Ramos (cell line): ENCODE data around the gene KLF8.
"Not testable (repeated sequence)": the region's sequence is repeated elsewhere in the genome, so short reads cannot be mapped to it uniquely, and the experiment has no call there.

ENCODE experiments used
- in situ Hi-C: fragments of 300-500 bp; cut with MboI; formaldehyde crosslinking; loops from one replicate; pipeline ENCODE4 v1.14.3; 2022; ENCODE audit warnings: low sequenced_read_pairs; ENCODE audit not compliant: unreplicated experiment

KLF8 gene

DNA sequence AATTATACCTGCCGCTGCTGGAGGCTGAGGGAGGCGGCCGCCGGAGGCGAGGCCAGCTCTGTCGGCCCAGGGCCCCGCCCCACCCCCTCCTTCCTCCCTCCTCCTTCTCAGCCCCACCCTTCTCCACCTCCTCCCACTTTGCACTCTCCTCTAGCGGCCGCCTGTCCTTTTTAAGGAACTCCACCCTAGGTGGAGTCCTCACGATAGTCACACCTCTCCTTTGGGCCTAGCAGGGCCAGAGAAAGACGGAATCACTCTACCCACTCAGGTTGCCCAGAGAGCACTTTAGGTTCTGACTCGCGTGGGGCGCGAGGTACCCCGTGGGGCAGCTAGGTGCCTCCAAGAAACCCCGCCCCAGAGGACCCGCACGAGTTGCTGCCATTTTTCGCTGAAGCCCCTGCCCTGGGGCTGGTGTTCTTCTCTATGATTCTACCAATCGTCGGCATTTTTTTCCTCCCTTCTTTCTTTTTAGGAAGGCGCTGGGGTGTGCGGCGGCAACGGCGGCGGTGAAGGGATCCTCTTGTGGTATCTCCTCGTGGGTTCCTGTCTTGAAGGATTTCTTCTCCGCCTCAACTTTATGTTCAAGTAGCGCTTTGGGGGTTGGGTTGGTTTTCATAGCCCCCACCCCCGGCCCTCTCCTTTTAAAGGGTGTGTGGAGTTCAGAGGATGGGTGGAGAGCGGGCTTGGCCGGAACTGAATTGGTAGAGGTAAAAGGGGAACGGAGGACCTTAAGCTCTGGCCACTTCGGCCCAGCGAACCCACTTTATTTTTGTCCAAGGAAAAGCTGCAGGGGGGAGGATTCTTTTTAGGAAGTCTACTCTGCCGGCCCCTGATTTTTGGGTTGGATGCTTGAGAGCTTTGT lies at the start of gene KLF8:
Gene KLF8, plus strand, starts transcription at position 136 of the 862 bp plus-strand sequence. CDS start 979 bp downstream, outside the sequence.
- in situ Hi-C loops, result no loop called here

DNA sequence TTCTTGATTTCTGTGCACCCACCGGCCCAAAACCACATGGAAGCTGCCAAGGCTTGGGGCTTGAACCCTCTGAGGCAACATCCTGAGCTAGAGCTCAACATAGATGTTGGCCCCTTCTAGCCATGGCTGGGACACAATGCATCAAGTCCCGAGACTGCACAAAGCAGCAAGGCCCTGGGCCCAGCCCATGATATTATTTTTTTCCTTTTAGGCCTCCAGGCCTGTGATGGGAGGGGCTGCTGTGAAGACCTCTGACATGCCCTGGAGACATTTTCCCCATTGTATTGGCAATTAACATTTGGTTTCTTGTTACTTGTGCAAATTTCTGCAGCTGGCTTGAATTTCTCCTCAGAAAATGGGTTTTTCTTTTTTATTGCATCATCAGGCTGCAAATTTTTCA lies 25.2 kb upstream of the KLF8 start:
- in situ Hi-C loops, result not testable (repeated sequence)

DNA sequence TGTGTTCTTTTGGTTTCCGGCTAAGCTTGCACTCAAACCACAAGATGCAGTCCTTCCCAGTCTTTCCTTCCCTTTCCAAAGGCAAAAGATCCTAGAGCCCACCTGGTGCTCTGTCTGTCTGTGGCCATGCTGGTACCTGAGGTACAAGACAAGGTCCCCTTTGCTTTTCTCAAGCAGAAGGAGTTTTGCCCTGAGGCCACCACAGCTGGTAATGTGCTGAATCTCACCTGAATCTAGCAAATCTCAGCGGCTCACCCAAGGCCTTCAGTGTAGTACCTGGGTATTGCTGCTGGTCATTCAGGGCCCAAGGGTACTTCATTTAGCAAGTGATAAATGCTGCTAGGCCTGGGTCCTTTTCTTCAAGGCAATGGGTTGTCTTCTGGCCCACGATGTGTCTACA lies 20.5 kb upstream of the KLF8 start:
- in situ Hi-C loops, result no loop called here

DNA sequence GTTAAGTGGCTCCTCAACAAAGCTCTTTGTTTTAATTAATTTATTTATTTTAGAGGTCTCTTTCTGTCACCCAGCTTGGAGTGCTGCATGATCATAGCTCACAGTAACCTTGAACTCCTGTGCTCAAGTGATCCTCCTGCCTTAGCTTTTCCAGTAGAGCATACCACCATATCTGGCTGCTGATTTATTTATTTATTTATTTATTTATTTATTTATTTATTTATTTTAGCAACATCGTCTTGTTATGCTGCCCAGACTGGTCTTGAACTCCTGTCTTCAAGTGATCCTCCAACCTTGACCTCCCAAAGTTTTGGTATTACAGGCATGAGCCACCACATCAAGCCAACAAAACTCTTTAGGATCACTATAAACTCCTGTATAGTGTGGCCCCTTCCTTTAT lies 15.8 kb upstream of the KLF8 start:
- in situ Hi-C loops, result no loop called here

DNA sequence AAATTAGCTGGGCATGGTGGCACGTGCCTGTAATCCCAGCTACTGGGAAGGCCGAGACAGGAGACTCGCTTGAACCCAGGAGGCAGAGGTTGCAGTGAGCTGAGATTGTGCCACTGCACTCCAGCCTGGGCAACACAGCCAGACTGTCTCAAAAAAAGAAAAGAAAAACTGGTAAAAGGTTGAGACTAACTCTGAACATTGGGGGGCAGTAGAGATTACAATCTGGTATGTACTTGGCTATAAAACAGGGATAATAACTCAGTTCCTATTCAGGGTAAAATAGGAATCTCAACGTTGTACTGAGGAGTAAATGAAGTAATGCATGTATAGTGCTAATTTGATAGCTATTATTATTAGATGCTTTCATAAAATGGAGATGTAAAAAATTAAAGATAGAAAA lies 12.5 kb upstream of the KLF8 start:
- in situ Hi-C loops, result no loop called here

DNA sequence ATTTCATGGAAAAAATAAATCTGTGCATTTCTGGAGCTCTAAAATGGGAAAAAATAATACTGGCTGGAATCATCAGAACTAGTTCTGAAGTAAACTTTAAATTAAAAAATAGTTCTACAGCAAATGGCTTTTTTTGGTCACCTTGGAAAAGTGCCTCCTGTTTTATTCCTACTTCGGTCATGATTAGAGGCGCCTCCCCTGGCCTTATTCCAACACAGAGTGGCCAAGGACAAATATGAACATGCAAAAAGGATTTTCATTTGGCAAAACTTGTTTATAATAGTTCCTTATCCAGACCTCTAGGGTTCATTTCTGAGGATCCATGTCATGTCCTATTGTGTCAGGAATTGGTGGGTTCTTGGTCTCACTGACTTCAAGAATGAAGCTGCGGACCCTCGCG lies 11.1 kb upstream of the KLF8 start:
- in situ Hi-C loops, result no loop called here

DNA sequence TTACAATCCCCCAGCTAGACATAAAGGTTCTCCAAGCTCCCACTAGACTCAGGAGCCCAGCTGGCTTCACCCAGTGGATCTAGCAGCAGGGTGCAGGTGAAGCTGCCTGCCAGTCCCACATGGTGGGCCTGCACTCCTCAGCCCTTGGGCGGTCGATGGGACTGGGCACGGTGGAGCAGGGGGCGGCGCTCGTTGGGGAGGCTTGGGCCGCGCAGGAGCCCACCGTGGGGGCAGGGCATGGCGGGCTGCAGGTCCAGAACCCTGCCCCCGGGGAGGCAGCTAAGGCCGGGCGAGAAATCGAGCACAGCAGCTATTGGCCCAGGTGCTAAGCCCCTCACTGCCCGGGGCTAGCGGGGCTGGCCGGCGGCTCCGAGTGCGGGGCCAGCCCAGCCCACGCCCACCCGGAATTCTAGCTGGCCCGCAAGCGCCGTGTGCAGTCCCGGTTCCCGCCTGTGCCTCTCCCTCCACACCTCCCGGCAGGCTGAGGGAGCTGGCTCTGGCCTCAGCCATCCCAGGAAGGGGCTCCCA lies 9.6 kb upstream of the KLF8 start:
- in situ Hi-C loops, result no loop called here

DNA sequence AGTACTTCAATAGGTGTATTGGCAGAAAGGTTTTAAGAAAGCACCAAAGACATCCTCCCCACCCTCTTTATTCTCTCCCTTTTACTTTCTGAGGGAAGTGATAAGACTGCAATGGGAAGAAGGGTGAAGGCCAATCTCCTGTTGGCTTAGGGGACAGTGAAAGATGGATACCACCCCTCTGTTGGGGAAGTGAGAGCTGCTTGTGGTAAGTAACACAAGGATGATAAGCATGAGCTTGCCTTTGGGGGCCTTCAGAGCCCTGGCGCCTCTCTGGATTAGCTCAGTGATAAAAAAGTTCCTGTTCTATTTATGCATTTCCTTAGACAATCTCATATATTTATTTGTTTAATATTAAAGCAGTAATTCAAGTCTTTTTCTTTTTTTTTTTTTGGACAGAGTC lies 5.2 kb upstream of the KLF8 start:
- in situ Hi-C loops, result no loop called here

DNA sequence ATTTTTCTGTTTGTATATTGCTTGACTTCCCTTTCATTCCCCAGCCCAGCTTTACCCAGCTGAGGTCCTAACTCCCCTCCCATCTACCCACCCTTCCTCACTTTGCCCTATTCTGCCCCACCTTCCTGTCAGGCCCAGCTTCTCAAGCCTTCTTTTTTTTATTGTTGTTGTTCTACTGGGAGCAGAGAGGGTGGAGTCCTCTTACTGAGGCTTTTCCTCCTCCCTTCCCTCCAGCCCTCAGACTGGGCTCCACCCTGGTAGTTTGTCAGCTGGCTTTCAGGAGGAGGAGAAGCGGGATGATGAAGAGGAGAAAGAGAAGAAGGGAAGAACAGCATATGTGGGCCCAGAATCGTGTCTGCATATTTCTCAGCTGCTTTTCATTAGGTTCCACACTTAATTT lies 3.2 kb upstream of the KLF8 start:
- in situ Hi-C loops, result no loop called here

DNA sequence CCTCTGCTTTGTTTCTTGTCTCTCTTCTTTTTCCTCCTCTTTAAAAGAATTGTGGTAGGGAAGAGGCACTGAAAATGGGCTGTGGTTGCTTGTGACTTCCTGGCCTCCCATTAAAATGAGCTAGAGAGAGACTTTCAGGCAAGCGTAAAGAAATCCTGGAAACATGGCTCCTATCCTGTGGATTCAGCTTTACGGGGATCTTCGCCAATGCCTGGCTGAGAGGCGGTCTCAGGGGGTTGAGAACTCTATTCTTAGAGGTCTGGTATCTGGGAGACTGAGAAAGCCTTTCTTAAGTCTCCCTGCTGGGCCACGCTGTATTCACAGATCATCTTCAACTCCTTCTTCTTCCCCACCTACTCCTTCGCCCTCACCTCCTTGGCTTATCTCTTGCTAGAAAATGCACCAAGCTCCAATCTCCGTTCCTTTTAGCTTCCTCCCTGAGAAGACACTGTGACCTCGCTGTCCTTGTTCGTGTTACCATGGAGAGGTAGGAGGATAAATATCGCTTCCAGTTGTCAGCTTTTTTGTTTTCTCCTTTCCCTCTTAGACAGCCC lies 542 bp upstream of the KLF8 start:
- in situ Hi-C loops, result no loop called here

DNA sequence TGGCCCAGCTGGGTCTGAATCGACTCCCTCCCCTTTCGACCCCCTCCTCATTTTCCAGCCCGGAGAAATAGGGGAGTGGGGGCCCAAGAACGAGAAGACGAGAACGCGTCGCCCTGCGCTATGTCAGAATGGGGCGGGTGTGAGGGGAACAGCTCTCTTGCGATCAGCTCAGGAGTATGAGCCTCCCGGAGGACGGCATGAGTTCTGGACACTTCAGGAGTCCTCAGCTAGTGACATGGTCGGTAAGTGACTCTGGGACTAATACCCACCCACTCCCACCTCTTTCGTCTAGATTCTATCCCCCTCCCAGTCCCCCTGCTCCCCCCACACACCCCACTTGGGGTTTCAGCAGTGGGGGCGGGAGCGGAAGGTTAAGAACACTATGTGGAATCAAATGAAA lies 944 bp downstream of the KLF8 start:
- in situ Hi-C loops, result no loop called here

DNA sequence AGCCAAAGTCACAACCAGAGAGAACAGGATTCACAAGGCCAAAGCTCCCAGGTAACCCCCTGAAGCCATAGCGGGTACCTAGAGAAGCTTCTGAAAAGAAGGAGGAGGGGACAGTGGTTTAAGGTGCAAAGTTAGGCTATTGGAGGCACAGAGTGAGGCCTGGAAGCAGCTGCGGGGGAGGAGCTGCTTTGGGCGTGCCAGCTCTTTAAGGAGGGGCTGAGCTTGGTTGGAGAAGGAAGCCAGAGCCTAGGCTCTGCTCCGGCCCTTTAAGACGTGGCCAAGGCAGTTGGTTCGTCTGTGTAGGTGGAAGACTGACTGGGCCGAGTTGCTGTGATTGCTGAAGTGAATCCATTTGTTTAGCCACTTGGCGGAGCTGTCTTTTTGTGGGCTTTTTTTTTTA lies 1.5 kb downstream of the KLF8 start:
- in situ Hi-C loops, result no loop called here

DNA sequence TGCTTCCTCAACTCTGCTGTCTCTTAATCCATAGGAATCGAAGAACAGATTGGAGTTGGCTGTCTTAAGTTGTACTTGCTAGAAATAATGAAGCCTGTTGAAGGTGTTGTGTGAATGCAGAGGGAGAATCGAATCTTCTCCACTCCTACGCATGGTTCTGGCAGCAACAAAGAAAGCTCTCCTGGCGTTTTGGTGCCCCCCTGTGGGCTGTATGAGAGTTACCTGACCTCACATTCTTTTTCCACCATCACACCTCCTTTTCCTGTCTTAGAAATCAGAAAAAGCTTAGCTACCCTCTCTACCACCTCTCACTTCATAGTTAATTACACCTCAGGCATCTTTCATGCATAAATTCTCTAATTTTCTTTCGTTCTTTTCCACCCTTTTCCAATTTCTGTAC lies 16.3 kb downstream of the KLF8 start:
- in situ Hi-C loops, result no loop called here

DNA sequence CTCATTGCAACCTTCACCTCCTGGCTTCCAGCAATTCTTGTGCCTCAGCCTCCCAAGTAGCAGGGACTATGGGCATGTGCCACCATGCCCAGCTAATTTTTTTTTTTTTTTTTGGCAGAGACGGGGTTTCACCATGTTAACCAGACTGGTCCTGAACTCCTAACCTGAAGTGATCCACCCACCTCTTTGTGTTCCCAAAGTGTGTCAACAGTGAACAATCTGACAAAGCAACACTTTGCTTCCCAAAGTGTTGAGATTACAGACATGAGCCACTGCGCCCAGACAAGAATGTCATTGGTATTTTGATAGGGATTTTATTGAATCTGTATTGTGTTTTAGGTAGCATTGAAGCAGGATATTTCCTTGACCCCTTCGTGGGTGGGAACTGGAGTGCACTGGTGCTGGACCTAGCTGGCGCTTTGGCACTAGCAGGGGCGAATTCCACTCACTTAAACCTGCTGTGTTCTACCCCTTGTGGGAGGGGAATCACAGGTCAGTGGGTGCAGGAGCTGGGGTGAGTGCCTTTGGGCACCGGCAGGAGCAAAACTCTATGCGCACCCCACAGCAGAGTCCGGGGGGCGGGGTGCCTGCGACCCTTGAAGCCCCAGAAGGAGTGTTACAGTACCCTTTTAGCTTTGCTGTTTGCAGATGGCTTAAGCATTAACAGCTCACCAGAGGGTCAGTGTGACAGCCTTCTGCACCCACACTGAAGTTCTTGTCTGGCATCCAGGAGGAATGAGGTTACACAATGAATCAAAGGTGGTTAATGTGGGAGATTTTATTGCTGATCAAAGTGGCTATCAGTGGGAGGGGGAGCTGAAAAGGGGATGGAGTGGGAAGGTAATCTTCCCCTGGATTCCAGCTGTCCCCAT lies 21.9 kb downstream of the KLF8 start:
- in situ Hi-C loops, result no loop called here

DNA sequence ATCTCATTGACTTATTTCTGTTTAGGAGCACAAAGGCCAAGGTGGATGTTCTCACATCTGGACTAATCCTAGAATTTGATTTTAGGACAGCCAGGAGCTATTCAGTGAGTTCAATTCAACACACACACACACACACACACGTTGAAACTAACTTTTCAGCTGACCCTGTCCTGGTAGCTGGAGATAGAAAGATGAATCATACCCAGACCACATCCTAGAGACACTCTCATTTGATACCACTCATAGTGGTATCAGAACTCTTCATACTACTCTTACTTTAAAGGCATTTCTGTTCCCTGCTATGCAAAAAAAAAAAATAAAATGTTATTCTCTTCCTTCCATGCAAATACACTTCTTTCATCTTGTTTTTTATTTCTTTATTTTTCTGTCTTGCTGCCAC lies 36.7 kb downstream of the KLF8 start:
- in situ Hi-C loops, result no loop called here

DNA sequence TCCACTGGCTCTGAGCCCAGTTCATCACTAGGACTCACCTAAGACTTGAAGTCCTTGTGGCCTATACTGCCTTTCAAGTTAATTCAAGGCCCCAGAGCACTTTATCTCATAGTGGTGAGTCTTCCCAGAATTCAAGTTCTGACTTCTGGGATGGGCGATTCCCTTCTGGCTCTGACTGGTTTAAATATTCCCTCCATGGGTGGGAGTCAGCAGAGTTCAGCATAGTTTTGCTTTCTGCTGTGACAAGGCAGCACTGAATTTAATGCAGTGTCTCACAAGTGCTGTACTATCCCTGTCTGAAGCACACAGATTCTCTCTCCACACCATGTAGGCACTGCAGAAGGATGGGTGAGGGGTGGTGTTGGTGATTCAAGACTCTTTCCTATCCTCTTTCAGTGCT lies 46.5 kb downstream of the KLF8 start:
- in situ Hi-C loops, result no loop called here

DNA sequence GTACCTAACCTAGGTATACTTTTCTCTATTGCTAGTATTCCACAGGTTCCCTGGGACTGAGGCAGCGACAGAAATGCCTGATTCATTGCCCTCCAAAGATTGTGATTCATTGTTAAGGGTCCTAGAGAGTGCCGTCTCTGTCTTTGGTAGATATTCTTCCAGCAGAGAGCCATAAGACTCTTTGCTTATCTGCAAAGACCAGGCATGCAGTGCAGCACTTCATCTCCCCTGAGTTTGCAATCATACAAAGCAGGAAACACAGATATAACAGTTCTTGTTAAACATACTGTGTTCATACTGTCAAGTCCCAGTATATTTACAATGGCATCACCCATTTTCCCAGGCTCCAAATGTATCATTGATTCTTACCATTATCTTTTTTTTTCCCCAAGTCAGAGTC lies 47.7 kb downstream of the KLF8 start:
- in situ Hi-C loops, result no loop called here

DNA sequence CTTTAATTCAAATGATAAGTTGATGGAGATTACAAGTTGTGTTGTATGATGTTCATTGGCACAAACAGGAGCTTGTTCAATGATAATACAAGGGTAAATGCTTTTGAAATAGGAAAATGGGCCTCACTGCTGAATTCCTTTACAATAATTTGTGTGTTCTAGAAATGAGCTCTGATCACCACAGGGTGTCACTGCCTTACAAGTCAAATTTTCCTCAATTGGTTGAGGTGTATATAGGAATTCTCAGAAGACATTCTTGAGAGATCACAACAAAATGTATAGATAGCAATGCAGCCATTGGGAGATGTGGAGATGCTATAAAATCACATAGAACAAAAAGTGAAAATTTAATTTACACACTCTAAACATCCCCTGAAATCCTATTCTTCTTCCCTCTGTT lies 49.6 kb downstream of the KLF8 start:
- in situ Hi-C loops, result no loop called here

DNA sequence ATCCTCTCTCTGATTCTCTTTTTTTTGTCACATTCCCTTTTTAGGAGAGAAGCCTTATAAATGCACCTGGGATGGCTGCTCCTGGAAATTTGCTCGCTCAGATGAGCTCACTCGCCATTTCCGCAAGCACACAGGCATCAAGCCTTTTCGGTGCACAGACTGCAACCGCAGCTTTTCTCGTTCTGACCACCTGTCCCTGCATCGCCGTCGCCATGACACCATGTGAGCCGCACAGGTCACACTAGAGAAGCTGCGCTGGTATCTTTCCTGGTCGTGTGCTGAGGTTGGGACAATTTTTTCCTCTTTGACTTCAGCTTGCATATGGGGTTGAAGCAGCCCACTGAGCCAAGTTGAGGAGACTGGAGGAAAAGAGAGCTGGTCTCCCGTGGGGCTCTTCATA lies 52.1 kb downstream of the KLF8 start:
- in situ Hi-C loops, result no loop called here

DNA sequence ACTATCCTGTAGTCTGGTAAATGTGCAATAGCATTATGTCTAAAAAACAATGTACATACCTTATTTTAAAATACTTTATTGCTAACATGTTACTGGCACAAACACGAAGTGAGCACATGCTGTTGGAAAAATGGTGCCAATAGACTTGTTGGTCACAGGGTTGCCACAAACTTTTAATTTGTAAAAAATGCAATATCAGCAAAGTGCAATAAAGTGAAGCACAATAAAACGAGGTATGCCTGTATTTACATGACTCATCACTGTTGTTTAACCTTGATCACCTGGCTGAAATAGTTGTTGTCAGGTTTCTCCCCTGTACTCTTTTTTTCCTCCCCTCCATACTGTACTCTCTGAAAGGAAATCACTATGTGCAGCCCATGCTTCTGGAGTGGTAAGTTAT lies 56.5 kb downstream of the KLF8 start:
- in situ Hi-C loops, result no loop called here

DNA sequence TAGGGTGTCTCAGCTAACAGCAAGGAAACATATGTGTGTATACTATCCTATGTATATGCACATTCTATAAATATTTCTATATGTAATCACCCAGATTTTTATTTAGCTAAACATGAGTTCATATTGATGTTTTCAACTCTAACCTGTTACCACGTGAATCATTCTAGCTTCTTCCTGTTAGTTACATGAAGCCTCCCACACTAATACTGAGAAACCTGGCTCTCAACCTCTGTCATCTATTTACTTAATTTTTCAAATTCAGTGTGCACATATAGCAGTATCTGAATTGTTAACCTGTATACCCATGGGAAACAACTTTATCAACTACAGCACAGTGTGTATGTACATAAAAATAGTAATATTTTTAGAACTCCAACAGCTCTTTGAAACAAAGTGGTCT lies 57.3 kb downstream of the KLF8 start:
- in situ Hi-C loops, result no loop called here
